ENCODE results near the gene MRPL14.
A peak's percentile ranks its signal among the peaks of the same experiment; 100 is the strongest.

The MRPL14 gene

DNA sequence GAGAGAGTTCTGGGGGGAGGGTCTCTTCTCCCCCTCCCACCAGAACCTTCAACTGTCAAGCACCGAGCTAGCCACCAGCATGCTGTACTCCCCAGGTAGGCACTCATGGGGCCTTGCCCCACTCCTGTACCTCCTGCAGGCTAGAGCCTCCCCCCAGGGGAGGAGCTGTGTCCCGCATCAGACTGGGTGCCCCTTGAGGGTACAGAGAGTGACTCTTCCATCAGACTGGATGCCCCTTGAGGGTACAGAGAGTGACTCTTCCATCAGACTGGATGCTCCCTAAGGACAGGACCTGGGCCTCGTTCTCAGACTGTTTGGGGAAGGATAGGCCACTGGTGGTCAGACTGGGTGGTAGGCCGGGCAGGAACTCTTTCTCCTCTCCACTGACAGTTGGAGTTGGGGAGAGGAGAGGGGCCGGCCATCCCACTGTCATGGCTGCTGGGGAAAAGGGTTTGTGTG is 31.5 kb upstream of the MRPL14 start, which contains the start of gene CAPN11:
Gene CAPN11 (plus strand): TSS at position 51 of the 459 bp plus-strand sequence. CDS start 29 bp downstream, at position 80.
- no peak for DNase-seq
- Mint-ChIP-seq H3K4me3 (no peak within 1 kb of the TSS), H3K36me3 (ENCODE audit: insufficient read depth) (no peaks in the 10 kb centered on the region), H3K27me3 (peaks cover 16 to 39% of the 10 kb centered on the region in 2 donors), H3K27ac (no peak within 1 kb of the TSS), H3K4me1 (ENCODE audit: low read depth in 2 of 2) (peaks cover 0 to 4% of the 10 kb centered on the region in 2 donors), H3K9me3 (no peaks in the 10 kb centered on the region)
- no peak for ATAC-seq (replicated peaks)

DNA sequence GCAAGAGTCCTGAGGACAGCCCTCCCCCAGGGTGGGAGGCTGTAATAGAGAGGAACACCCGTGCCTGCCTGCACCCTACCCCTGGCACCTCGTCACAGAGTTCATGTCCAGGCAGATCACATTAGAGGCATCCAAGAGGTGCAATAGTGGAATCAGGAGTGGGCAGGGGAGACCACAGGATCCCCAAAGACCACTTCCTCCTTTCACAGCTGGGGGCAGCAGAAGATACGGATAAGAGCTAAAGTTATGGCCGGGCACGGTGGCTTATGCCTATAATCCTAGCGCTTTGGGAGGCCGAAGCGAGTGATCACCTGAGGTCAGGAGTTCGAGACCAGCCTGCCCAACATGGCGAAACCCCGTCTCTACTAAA is 29.9 kb upstream of the MRPL14 start:
- Mint-ChIP-seq H3K36me3 (ENCODE audit: insufficient read depth) (no peaks in the 10 kb centered on the region), H3K4me3 (no peak overlapping the region), H3K9me3 (no peaks in the 10 kb centered on the region), H3K27me3 (peaks cover 6 to 25% of the 10 kb centered on the region in 2 donors), H3K4me1 (ENCODE audit: low read depth in 2 of 2) (peaks cover 0 to 2% of the 10 kb centered on the region in 2 donors), H3K27ac (no peak overlapping the region)
- DNase-seq = no peak
- ATAC-seq (replicated peaks) = no peak

- no peak for ATAC-seq (replicated peaks)
- H3K36me3 Mint-ChIP-seq (ENCODE audit: insufficient read depth) = peaks cover 4% of the 10 kb centered on the region
- H3K9me3 Mint-ChIP-seq = no peaks in the 10 kb centered on the region
- H3K27ac Mint-ChIP-seq = no peak overlapping the region
- H3K27me3 Mint-ChIP-seq = peaks cover under 1 to 20% of the 10 kb centered on the region in 2 donors
- H3K4me3 Mint-ChIP-seq = no peak overlapping the region
- H3K4me1 Mint-ChIP-seq (ENCODE audit: low read depth in 2 of 2) = peaks cover 4 to 6% of the 10 kb centered on the region in 2 donors
- no peak for DNase-seq
These were observed 29.4 kb upstream of the MRPL14 start for GRCh38 chr6:44156494-44157151.

DNA sequence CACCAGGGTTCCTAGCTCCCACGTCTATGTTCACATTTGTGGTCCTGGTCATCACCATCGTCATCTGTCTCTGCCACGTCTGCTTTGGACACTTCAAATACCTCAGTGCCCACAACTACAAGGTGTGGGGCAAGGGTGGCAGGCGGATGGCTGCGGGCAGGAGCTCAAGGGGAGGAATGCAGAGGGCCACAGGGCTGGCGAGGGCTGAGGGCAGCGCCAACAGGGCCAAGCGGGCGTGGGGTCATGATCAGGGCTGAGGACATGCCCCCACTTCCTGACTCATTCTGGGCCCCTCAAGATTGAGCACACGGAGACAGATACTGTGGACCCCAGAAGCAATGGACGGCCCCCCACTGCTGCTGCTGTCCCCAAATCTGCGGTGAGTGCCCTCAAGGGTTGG is 26.8 kb upstream of the MRPL14 start:
- peaks cover 18% of the 10 kb centered on the region for H3K36me3 Mint-ChIP-seq (ENCODE audit: insufficient read depth)
- no peak for DNase-seq

DNA sequence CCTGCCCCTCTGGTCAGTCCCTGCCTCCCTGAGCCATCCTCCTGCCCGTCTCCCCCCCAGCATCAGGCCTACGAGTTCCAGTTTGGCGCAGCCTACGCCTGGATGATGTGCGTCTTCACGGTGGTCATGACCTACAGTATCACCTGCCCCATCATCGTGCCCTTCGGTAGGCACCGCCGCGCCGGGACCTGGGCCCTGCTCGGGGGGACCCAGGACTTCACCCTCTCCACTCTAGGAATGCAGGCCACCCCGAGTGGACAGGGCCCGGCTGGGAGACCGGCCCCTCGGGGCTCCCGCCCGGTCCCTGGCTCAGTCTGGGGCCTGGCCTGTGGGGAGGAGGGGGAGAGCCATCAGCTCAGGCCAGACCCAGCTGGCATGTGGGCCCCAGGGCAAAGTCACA is 25.3 kb upstream of the MRPL14 start:
- H3K27me3 Mint-ChIP-seq = no peaks in the 10 kb centered on the region

More for the DNA sequence above, 26.8 kb upstream of the MRPL14 start:
- H3K9me3 Mint-ChIP-seq = no peaks in the 10 kb centered on the region
- no peak overlapping the region for H3K4me3 Mint-ChIP-seq
- no peak overlapping the region for H3K27ac Mint-ChIP-seq
- H3K27me3 Mint-ChIP-seq = peaks cover 0 to 9% of the 10 kb centered on the region in 2 donors
- no peak for ATAC-seq (replicated peaks)
- H3K4me1 Mint-ChIP-seq (ENCODE audit: low read depth in 2 of 2) = peaks cover 11 to 13% of the 10 kb centered on the region in 2 donors

GRCh38 chr6:44152109-44152461 is 24.8 kb upstream of the MRPL14 start:
- ATAC-seq (replicated peaks) (no peak), DNase-seq (no peak)
- H3K36me3 Mint-ChIP-seq (ENCODE audit: insufficient read depth) = peaks cover 24% of the 10 kb centered on the region
- H3K4me1 Mint-ChIP-seq (ENCODE audit: low read depth in 2 of 2) = peaks cover 11 to 13% of the 10 kb centered on the region in 2 donors
- no peaks in the 10 kb centered on the region for H3K9me3 Mint-ChIP-seq
- H3K27ac Mint-ChIP-seq = peak overlapping the region; percentile 74 to 87
- H3K4me3 Mint-ChIP-seq = no peak overlapping the region
- H3K27me3 Mint-ChIP-seq = no peaks in the 10 kb centered on the region

More for the DNA sequence above, 25.3 kb upstream of the MRPL14 start:
- Mint-ChIP-seq H3K27ac (no peak overlapping the region), H3K36me3 (ENCODE audit: insufficient read depth) (peaks cover 20% of the 10 kb centered on the region), H3K4me1 (ENCODE audit: low read depth in 2 of 2) (peaks cover 11 to 13% of the 10 kb centered on the region in 2 donors), H3K9me3 (no peaks in the 10 kb centered on the region), H3K4me3 (no peak overlapping the region)
- ATAC-seq (replicated peaks) (no peak), DNase-seq (no peak)

DNA sequence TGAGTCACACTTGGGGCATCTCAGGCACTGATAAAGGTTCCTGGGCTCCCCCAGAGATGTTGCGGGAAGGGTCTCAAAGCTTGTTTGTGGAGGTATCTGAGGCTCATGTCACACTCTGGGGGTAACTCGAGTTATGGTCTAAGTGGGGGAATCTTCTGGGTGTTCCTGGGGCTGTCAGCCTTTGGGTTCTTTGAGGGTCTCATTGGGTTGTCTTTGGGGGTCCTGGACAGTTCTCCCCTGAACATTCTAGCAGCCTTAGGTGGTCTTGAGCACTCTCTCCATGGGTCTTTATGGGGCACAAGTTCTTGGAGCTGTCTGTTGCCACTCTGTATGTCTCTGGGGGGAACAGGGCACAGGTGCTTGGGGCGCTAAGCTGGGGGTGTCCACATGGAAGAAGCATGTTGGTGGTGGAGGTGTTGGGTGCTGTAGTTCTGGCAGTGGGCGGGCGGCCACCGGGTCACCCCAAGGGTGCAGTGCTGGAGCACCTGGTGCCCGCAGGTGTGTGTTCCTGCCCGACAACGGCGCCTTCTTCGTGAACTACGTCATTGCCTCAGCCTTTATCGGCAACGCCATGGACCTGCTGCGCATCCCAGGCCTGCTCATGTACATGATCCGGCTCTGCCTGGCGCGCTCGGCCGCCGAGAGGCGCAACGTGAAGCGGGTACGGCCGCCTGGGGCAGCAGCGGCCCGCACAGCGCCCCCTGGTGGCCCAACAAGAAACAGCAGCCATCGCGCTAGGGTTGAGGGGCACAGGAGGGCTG is 24.3 kb upstream of the MRPL14 start:
- H3K27ac Mint-ChIP-seq = peak overlapping the region; percentile 74 to 87
- H3K27me3 Mint-ChIP-seq = no peaks in the 10 kb centered on the region
- H3K4me1 Mint-ChIP-seq (ENCODE audit: low read depth in 2 of 2) = peaks cover 11 to 13% of the 10 kb centered on the region in 2 donors
- peak; percentile 92 for ATAC-seq (replicated peaks)
- H3K36me3 Mint-ChIP-seq (ENCODE audit: insufficient read depth) = peaks cover 26% of the 10 kb centered on the region
- no peaks in the 10 kb centered on the region for H3K9me3 Mint-ChIP-seq
- peak; percentile 82 to 85 (median 84) for DNase-seq
- peak overlapping the region in 1 of 2 donors; percentile 10 for H3K4me3 Mint-ChIP-seq

- Mint-ChIP-seq H3K4me1 (ENCODE audit: low read depth in 2 of 2) (peaks cover 11 to 13% of the 10 kb centered on the region in 2 donors), H3K4me3 (no peak overlapping the region), H3K36me3 (ENCODE audit: insufficient read depth) (peaks cover 35% of the 10 kb centered on the region), H3K9me3 (no peaks in the 10 kb centered on the region), H3K27ac (peak overlapping the region; percentile 74 to 87), H3K27me3 (no peaks in the 10 kb centered on the region)
- ATAC-seq (replicated peaks) (no peak), DNase-seq (no peak)
These were observed 23.2 kb upstream of the MRPL14 start for GRCh38 chr6:44150317-44150917.

- H3K36me3 Mint-ChIP-seq (ENCODE audit: insufficient read depth) = peaks cover 40% of the 10 kb centered on the region
- H3K27ac Mint-ChIP-seq = no peak overlapping the region
- no peak overlapping the region for H3K4me3 Mint-ChIP-seq
- H3K27me3 Mint-ChIP-seq = no peaks in the 10 kb centered on the region
- ATAC-seq (replicated peaks) (no peak), DNase-seq (no peak)
- H3K9me3 Mint-ChIP-seq = no peaks in the 10 kb centered on the region
- peaks cover 11% of the 10 kb centered on the region in 2 donors for H3K4me1 Mint-ChIP-seq (ENCODE audit: low read depth in 2 of 2)
These were observed 22.2 kb upstream of the MRPL14 start for GRCh38 chr6:44149369-44150012.

DNA sequence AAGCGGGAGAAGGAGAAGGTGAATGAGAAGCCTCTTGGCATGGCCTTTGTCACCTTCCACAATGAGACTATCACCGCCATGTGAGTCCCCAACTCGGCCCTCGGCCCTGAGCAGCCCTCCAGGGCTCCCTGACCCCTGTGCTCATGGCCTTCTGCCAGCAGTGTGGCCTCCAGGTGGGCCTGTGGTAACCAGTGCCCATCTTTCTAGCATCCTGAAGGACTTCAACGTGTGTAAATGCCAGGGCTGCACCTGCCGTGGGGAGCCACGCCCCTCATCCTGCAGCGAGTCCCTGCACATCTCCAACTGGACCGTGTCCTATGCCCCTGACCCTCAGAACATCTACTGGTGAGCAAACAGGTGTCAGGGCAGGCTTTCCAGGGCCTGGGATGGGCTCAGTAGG is 21.1 kb upstream of the MRPL14 start:
- H3K9me3 Mint-ChIP-seq = no peaks in the 10 kb centered on the region

GRCh38 chr6:44147256-44147655 is 20.0 kb upstream of the MRPL14 start:
- Mint-ChIP-seq H3K27ac (no peak overlapping the region), H3K36me3 (ENCODE audit: insufficient read depth) (peaks cover 43% of the 10 kb centered on the region), H3K4me1 (ENCODE audit: low read depth in 2 of 2) (peaks cover 11% of the 10 kb centered on the region in 2 donors), H3K9me3 (no peaks in the 10 kb centered on the region), H3K27me3 (no peaks in the 10 kb centered on the region), H3K4me3 (no peak overlapping the region)
- DNase-seq = no peak
- ATAC-seq (replicated peaks) = no peak

More for the DNA sequence above, 21.1 kb upstream of the MRPL14 start:
- H3K4me1 Mint-ChIP-seq (ENCODE audit: low read depth in 2 of 2) = peaks cover 11% of the 10 kb centered on the region in 2 donors
- no peak for ATAC-seq (replicated peaks)
- DNase-seq = no peak
- H3K27me3 Mint-ChIP-seq = no peaks in the 10 kb centered on the region
- H3K36me3 Mint-ChIP-seq (ENCODE audit: insufficient read depth) = peaks cover 43% of the 10 kb centered on the region
- H3K27ac Mint-ChIP-seq = no peak overlapping the region
- H3K4me3 Mint-ChIP-seq = no peak overlapping the region

GRCh38 chr6:44146685-44147084 is 19.4 kb upstream of the MRPL14 start:
- no peak for ATAC-seq (replicated peaks)
- Mint-ChIP-seq H3K27ac (no peak overlapping the region), H3K4me1 (ENCODE audit: low read depth in 2 of 2) (peaks cover 8% of the 10 kb centered on the region in 2 donors), H3K36me3 (ENCODE audit: insufficient read depth) (peaks cover 40% of the 10 kb centered on the region), H3K4me3 (no peak overlapping the region), H3K9me3 (no peaks in the 10 kb centered on the region), H3K27me3 (no peaks in the 10 kb centered on the region)
- no peak for DNase-seq

DNA sequence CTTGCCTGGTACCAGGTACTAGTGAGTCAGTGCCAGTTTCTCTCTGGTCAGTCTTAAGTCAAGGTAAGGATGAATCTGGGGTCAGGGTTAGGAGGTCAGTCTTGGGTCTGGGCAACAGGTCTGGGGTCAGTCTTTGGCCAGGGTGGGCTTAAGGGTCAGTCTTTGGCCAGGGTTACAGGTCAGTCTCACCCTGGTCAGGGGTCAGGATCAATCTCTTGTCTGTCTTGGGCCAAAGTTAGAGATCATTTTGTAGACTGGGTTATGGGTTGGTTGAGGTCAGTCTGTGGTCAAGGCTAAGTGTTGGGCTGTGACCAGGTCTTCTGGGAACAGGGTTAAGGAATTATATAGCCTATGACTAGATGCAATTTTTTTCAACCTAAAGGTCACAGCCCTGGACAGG is 18.6 kb upstream of the MRPL14 start:
- Mint-ChIP-seq H3K27me3 (no peaks in the 10 kb centered on the region), H3K27ac (peak overlapping the region in 1 of 2 donors; percentile 41)

More for the DNA sequence above, 18.6 kb upstream of the MRPL14 start:
- H3K4me1 Mint-ChIP-seq (ENCODE audit: low read depth in 2 of 2) = peaks cover 0 to under 1% of the 10 kb centered on the region in 2 donors
- H3K36me3 Mint-ChIP-seq (ENCODE audit: insufficient read depth) = peaks cover 36% of the 10 kb centered on the region
- ATAC-seq (replicated peaks) = no peak
- no peak for DNase-seq
- H3K9me3 Mint-ChIP-seq = no peaks in the 10 kb centered on the region
- no peak overlapping the region for H3K4me3 Mint-ChIP-seq
